ENCODE results near the gene SLAIN2.
"Not testable (repeated sequence)": the region's sequence is repeated elsewhere in the genome, so short reads cannot be mapped to it uniquely, and the experiment has no call there.

Gene SLAIN2

GRCh38 chr4:48370260-48371134 lies 29.2 kb downstream of the SLAIN2 start:
- DNase-seq, result no peak

GRCh38 chr4:48372272-48372671 lies 30.9 kb downstream of the SLAIN2 start:
- DNase-seq, result no peak

- no peak for DNase-seq
Measured at GRCh38 chr4:48375651-48376304, 34.4 kb downstream of the SLAIN2 start.

- no peak for DNase-seq
Measured at GRCh38 chr4:48379587-48380180, 38.4 kb downstream of the SLAIN2 start.

- DNase-seq, result no peak
Measured at GRCh38 chr4:48380583-48381167, 39.3 kb downstream of the SLAIN2 start.

GRCh38 chr4:48388525-48389154 lies 47.3 kb downstream of the SLAIN2 start:
- no peak for DNase-seq

- DNase-seq, result no peak
Measured at GRCh38 chr4:48396043-48396442, 54.7 kb downstream of the SLAIN2 start.

- no peak for DNase-seq
Measured at GRCh38 chr4:48400416-48400815, 59.1 kb downstream of the SLAIN2 start.

- no peak for DNase-seq
Measured at GRCh38 chr4:48403358-48403757, 62.0 kb downstream of the SLAIN2 start.

- no peak for DNase-seq
Measured at GRCh38 chr4:48403779-48404178, 62.5 kb downstream of the SLAIN2 start.

GRCh38 chr4:48405924-48406323 lies 64.6 kb downstream of the SLAIN2 start:
- no peak for DNase-seq

GRCh38 chr4:48409203-48409602 lies 67.9 kb downstream of the SLAIN2 start:
- no peak for DNase-seq

GRCh38 chr4:48410812-48411211 lies 69.5 kb downstream of the SLAIN2 start:
- no peak for DNase-seq

- no peak for DNase-seq
Measured at GRCh38 chr4:48420144-48420543, 78.8 kb downstream of the SLAIN2 start.

- no peak for DNase-seq
Measured at GRCh38 chr4:48421101-48421500, 79.8 kb downstream of the SLAIN2 start.

- DNase-seq, result no peak
Measured at GRCh38 chr4:48428926-48429325, 87.6 kb downstream of the SLAIN2 start.

GRCh38 chr4:48429709-48430474 lies 88.6 kb downstream of the SLAIN2 start:
- DNase-seq, result no peak

- no peak for DNase-seq
Measured at GRCh38 chr4:48431401-48431800, 90.1 kb downstream of the SLAIN2 start.

- no peak for DNase-seq
Measured at GRCh38 chr4:48432017-48432416, 90.7 kb downstream of the SLAIN2 start.

GRCh38 chr4:48436318-48436717 lies 95.0 kb downstream of the SLAIN2 start:
- no peak for DNase-seq

GRCh38 chr4:48439988-48440387 lies 98.7 kb downstream of the SLAIN2 start:
- DNase-seq, result no peak

- not testable (repeated sequence) for DNase-seq
Measured at GRCh38 chr4:48440914-48441313, 99.6 kb downstream of the SLAIN2 start.
